Upper lobe of left lung (tissue), 6 donors: ENCODE measurements around the gene STX17. TPM values are rescaled to one million over a fixed set of nuclear protein-coding genes. Genes with fewer than 3 reads are reported as not detected.
A peak's percentile ranks its signal among the peaks of the same experiment; 100 is the strongest.

Experiments used
- ATAC-seq, 2 donors: fragments of 200-7000 bp; cut with Tn5 transposase; one replicate each; pipeline ENCODE4 v1.9.1; 2022; ENCODE audit warnings: mild to moderate bottlenecking in 2 of 2, moderate library complexity in 2 of 2; ENCODE audit not compliant: low FRiP score in 2 of 2
- DNase-seq, 2 donors: peaks; one replicate each; pipeline ENCODE4 v3.0.0-alpha.2; 2019 to 2020
- H3K27ac ChIP-seq, 4 donors: fragments of 200-600 bp; sonication (generic); one replicate each; pipeline ENCODE4 v1.5.1; 2016 to 2019
- H3K27me3 ChIP-seq, 4 donors: fragments of 200-600 bp; sonication (generic); one replicate each; pipeline ENCODE4 v1.5.1; 2017 to 2019
- H3K36me3 ChIP-seq, 4 donors: fragments of 200-600 bp; sonication (generic); one replicate each; pipeline ENCODE4 v1.5.1; 2016 to 2019
- H3K4me1 ChIP-seq, 4 donors: fragments of 200-600 bp; sonication (generic); one replicate each; pipeline ENCODE4 v1.5.1; 2018 to 2019
- H3K4me3 ChIP-seq, 4 donors: fragments of 200-600 bp; sonication (generic); one replicate each; pipeline ENCODE4 v1.5.1; 2017 to 2019; ENCODE audit warnings: mild to moderate bottlenecking in 2 of 4, moderate library complexity in 1 of 4
- H3K9me3 ChIP-seq, 4 donors: fragments of 200-600 bp; sonication (generic); one replicate each; pipeline ENCODE4 v1.5.1; 2018 to 2019
- EP300 ChIP-seq, 4 donors: sonication (generic); formaldehyde crosslinking; IDR thresholded peaks; one replicate each; pipeline ENCODE4 v1.5.1; 2017; ENCODE audit warnings: antibody characterized with exemption in 4 of 4, control low read depth in 2 of 4
- POLR2A ChIP-seq, 4 donors: fragments of 450-650 bp; IDR thresholded peaks; one replicate each; pipeline ENCODE4 v1.5.1; 2016 to 2017; ENCODE audit warnings: antibody characterized with exemption in 4 of 4, mild to moderate bottlenecking in 2 of 4
- POLR2AphosphoS5 ChIP-seq, 2 donors: sonication (generic); formaldehyde crosslinking; IDR thresholded peaks; one replicate each; pipeline ENCODE4 v1.5.1; 2017; ENCODE audit warnings: antibody characterized with exemption in 2 of 2
- WGBS, 2 donors: methylation state at CpG; one replicate each; pipeline ENCODE4 v1.1.5; 2017 to 2018; 5-methylcytosine and 5-hydroxymethylcytosine counted together
- total RNA-seq, 6 donors: library from RNA; depleted of rRNA in 4 of 6; stranded (reverse); fragments of >200 nt in 4 of 6; gene quantifications; one replicate each; pipeline versions ENCODE4 v1.1.0 to v1.2.1, GENCODE V29; 2016 to 2021
- TF ChIP-seq, protein P1 (sequence below), 6 experiments: fragments of 450-650 bp in 4 of 6; fragments of 200-600 bp in 2 of 6; sonication (generic) in 2 of 6; IDR thresholded peaks; one replicate each; pipeline ENCODE4 v1.5.1; 2016 to 2019; ENCODE audit warnings: antibody characterized with exemption in 6 of 6
- donor health status: DM: no; HTN: no; CAD: no; lungs with moderate emphysema.
- donor health status: DM: no; HTN: yes; CAD: no; lungs with severe emphysema.

Gene STX17
- total RNA-seq, 6 donors from 2014 or later, result 23.0 to 234 (median 35.8) TPM

- H3K36me3 ChIP-seq, result peaks cover 0 to 27% (median under 1%) of the 10 kb centered on the region in 4 donors
- H3K9me3 ChIP-seq, result peaks cover 0 to 3% (median 0%) of the 10 kb centered on the region in 4 donors
- no peak for ATAC-seq
- WGBS, 2 donors, result 93 to 94% methylated on average over 22 of the region's 22 CpGs
- TF ChIP-seq POLR2AphosphoS5 (IDR thresholded peaks at IDR 0.05), result no peak
- no peak for TF ChIP-seq POLR2A (IDR thresholded peaks at IDR 0.05)
- no peaks in the 10 kb centered on the region for H3K4me1 ChIP-seq
- H3K27me3 ChIP-seq, result no peaks in the 10 kb centered on the region
- H3K27ac ChIP-seq, result no peak overlapping the region
- DNase-seq, result peak in 1 of 2 donors; percentile 68
- no peak overlapping the region for H3K4me3 ChIP-seq
Observed at GRCh38 chr9:99998266-99998665, 91.8 kb downstream of the STX17 start.

GRCh38 chr9:99998866-99999265 lies 92.4 kb downstream of the STX17 start:
- H3K27ac ChIP-seq, result no peak overlapping the region
- H3K4me3 ChIP-seq, result no peak overlapping the region
- peak in 1 of 2 donors; percentile 75 for DNase-seq
- no peaks in the 10 kb centered on the region for H3K9me3 ChIP-seq
- WGBS, 2 donors, result 98% methylated on average over 25 to 26 of the region's 26 CpGs
- TF ChIP-seq POLR2AphosphoS5 (IDR thresholded peaks at IDR 0.05) (no peak), EP300 (IDR thresholded peaks at IDR 0.05) (no peak)
- peaks cover 0 to 33% (median 4%) of the 10 kb centered on the region in 4 donors for H3K36me3 ChIP-seq
- no peak for ATAC-seq
- no peaks in the 10 kb centered on the region for H3K4me1 ChIP-seq
- H3K27me3 ChIP-seq, result no peaks in the 10 kb centered on the region

DNA sequence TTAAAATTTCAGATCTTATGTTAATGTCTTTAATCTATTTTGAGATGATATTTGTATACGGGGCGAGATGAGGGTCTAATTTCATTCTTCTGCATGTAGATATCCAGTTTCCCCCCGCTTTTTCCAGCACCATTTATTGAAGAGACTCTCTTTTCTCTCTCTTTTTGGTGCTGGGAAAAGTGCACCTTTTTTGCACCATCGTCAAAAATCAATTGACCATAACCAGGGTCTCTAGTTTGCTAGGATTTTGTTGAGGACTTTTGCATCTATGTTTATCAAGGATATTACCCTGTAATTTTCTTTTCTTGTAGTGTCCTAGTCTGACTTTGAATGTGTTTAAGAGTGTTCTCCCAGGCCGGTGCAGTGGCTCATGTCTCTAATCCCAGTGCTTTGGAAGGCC lies 93.3 kb downstream of the STX17 start:
- H3K9me3 ChIP-seq, result no peaks in the 10 kb centered on the region
- H3K36me3 ChIP-seq, result peaks cover 0 to 43% (median 8%) of the 10 kb centered on the region in 4 donors
- 98% methylated on average over 5 of the region's 5 CpGs for WGBS, 2 donors
- H3K27me3 ChIP-seq, result no peaks in the 10 kb centered on the region
- TF ChIP-seq POLR2A (IDR thresholded peaks at IDR 0.05) (no peak), EP300 (IDR thresholded peaks at IDR 0.05) (no peak), POLR2AphosphoS5 (IDR thresholded peaks at IDR 0.05) (no peak)
- TF ChIP-seq, protein P1, sequence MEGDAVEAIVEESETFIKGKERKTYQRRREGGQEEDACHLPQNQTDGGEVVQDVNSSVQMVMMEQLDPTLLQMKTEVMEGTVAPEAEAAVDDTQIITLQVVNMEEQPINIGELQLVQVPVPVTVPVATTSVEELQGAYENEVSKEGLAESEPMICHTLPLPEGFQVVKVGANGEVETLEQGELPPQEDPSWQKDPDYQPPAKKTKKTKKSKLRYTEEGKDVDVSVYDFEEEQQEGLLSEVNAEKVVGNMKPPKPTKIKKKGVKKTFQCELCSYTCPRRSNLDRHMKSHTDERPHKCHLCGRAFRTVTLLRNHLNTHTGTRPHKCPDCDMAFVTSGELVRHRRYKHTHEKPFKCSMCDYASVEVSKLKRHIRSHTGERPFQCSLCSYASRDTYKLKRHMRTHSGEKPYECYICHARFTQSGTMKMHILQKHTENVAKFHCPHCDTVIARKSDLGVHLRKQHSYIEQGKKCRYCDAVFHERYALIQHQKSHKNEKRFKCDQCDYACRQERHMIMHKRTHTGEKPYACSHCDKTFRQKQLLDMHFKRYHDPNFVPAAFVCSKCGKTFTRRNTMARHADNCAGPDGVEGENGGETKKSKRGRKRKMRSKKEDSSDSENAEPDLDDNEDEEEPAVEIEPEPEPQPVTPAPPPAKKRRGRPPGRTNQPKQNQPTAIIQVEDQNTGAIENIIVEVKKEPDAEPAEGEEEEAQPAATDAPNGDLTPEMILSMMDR (IDR thresholded peaks at IDR 0.05), result no peak
- no peaks in the 10 kb centered on the region for H3K4me1 ChIP-seq
- no peak overlapping the region for H3K27ac ChIP-seq
- no peak for DNase-seq
- no peak for ATAC-seq
- H3K4me3 ChIP-seq, result no peak overlapping the region

GRCh38 chr9:100011062-100011681 lies 104.7 kb downstream of the STX17 start:
- H3K27ac ChIP-seq, result no peak overlapping the region
- TF ChIP-seq POLR2A (IDR thresholded peaks at IDR 0.05) (no peak), POLR2AphosphoS5 (IDR thresholded peaks at IDR 0.05) (no peak)
- TF ChIP-seq, protein P1 (IDR thresholded peaks at IDR 0.05), result peak; percentile 30 to 60 (median 44)
- DNase-seq (no peak), ATAC-seq (no peak)
- peaks cover 3 to 48% (median 5%) of the 10 kb centered on the region in 4 donors for H3K36me3 ChIP-seq
- no peak overlapping the region for H3K4me3 ChIP-seq
- WGBS, 2 donors, result 60 to 71% methylated on average over 1 of the region's 1 CpG
- no peaks in the 10 kb centered on the region for H3K4me1 ChIP-seq
- peaks cover 0 to 3% (median 0%) of the 10 kb centered on the region in 4 donors for H3K9me3 ChIP-seq
- H3K27me3 ChIP-seq, result no peaks in the 10 kb centered on the region

GRCh38 chr9:100012279-100012678 lies 105.8 kb downstream of the STX17 start:
- ATAC-seq, result no peak
- TF ChIP-seq EP300 (IDR thresholded peaks at IDR 0.05) (no peak), POLR2A (IDR thresholded peaks at IDR 0.05) (no peak), POLR2AphosphoS5 (IDR thresholded peaks at IDR 0.05) (no peak)
- TF ChIP-seq, protein P1 (IDR thresholded peaks at IDR 0.05), result no peak
- H3K4me3 ChIP-seq, result no peak overlapping the region

GRCh38 chr9:100013573-100013972 lies 107.1 kb downstream of the STX17 start:
- peaks cover 3 to 52% (median 5%) of the 10 kb centered on the region in 4 donors for H3K36me3 ChIP-seq
- DNase-seq, result no peak
- H3K27me3 ChIP-seq, result no peaks in the 10 kb centered on the region
- no peaks in the 10 kb centered on the region for H3K4me1 ChIP-seq
- WGBS, 2 donors, result 90 to 95% methylated on average over 2 of the region's 2 CpGs
- H3K4me3 ChIP-seq, result no peak overlapping the region
- H3K9me3 ChIP-seq, result peaks cover 0 to 3% (median 0%) of the 10 kb centered on the region in 4 donors
- H3K27ac ChIP-seq, result no peak overlapping the region
- TF ChIP-seq POLR2AphosphoS5 (IDR thresholded peaks at IDR 0.05) (no peak), POLR2A (IDR thresholded peaks at IDR 0.05) (no peak), EP300 (IDR thresholded peaks at IDR 0.05) (no peak)
- TF ChIP-seq, protein P1 (IDR thresholded peaks at IDR 0.05), result no peak
- ATAC-seq, result no peak

More at GRCh38 chr9:100012279-100012678, 105.8 kb downstream of the STX17 start:
- H3K27me3 ChIP-seq, result no peaks in the 10 kb centered on the region
- H3K27ac ChIP-seq, result no peak overlapping the region
- peaks cover 3 to 43% (median 5%) of the 10 kb centered on the region in 4 donors for H3K36me3 ChIP-seq
- H3K4me1 ChIP-seq, result no peaks in the 10 kb centered on the region
- H3K9me3 ChIP-seq, result peaks cover 0 to 3% (median 0%) of the 10 kb centered on the region in 4 donors
- DNase-seq, result no peak
